Stimulated activated naive B cell treated with anti-CD40 and anti-IgM and Interleukin-4, amounts not matched to agents 10 μg/mL and 1 μg/mL and 100 μg/mL, for 72 hours (primary cell): ENCODE measurements around the gene HNRNPM.

ENCODE experiments used
- ATAC-seq, 2 donors: fragments of 150-1000 bp; cut with Tn5 transposase; replicated peaks; 2 replicates each; pipeline ENCODE4 v1.10.0; 2021; ENCODE audit warnings: moderate library complexity in 1 of 2
- DNase-seq: peaks from one replicate; pipeline ENCODE4 v3.0.0; 2021
- H3K27ac Mint-ChIP-seq: one replicate; pipeline ENCODE4 v1.8.0; 2022; ENCODE audit warnings: mild to moderate bottlenecking, mixed read lengths
- H3K27me3 Mint-ChIP-seq, 2 donors: one replicate each; pipeline ENCODE4 v1.8.0; 2022; ENCODE audit warnings: mixed read lengths in 2 of 2
- H3K36me3 Mint-ChIP-seq, 2 donors: one replicate each; pipeline ENCODE4 v1.8.0; 2022; ENCODE audit warnings: mixed read lengths in 2 of 2, mild to moderate bottlenecking in 1 of 2
- H3K4me1 Mint-ChIP-seq, 2 donors: one replicate each; pipeline ENCODE4 v1.8.0; 2022; ENCODE audit warnings: mixed read lengths in 2 of 2, mild to moderate bottlenecking in 1 of 2
- H3K4me3 Mint-ChIP-seq, 2 donors: one replicate each; pipeline ENCODE4 v1.8.0; 2022; ENCODE audit warnings: mild to moderate bottlenecking in 2 of 2, mixed read lengths in 2 of 2, moderate library complexity in 1 of 2
- H3K9me3 Mint-ChIP-seq, 2 donors: one replicate each; pipeline ENCODE4 v1.8.0; 2022; ENCODE audit warnings: mixed read lengths in 2 of 2, mild to moderate bottlenecking in 1 of 2

Gene HNRNPM

DNA sequence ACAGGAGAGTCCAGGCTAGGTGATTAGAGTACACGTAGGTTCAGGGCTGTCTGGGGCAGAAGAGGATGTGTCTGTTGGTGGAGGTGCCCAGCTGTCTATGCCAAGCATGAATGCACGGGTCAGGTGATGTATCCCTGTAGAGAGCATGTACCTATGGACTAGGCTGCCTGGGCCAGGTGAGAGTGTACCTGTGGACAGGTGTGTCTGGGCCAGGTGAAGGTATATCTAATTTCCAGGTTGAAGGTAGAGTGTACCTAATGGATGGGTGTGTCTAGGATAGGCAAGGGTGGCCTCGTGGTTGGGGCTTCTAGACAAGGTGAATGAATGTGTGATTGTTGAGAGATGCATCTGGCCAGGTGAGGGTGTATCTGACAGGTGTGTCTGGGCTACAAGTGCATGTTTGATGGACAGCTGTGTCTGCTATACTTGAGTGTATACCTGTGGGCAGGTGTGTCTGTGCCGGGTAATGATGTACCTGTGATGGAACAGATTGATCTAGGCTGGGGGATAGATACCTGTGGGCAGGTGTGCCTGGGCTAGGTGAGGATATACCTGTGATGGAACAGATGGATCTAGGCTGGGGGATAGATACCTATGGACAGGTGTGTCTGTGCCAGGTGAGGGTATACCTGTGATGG is 84.7 kb downstream of the HNRNPM start:
- Mint-ChIP-seq H3K4me3 (no peak overlapping the region), H3K9me3 (no peaks in the 10 kb centered on the region), H3K36me3 (peaks cover 32 to 50% of the 10 kb centered on the region in 2 donors), H3K27ac (no peak overlapping the region), H3K4me1 (no peaks in the 10 kb centered on the region), H3K27me3 (no peaks in the 10 kb centered on the region)
- ATAC-seq (no peak), DNase-seq (no peak)

DNA sequence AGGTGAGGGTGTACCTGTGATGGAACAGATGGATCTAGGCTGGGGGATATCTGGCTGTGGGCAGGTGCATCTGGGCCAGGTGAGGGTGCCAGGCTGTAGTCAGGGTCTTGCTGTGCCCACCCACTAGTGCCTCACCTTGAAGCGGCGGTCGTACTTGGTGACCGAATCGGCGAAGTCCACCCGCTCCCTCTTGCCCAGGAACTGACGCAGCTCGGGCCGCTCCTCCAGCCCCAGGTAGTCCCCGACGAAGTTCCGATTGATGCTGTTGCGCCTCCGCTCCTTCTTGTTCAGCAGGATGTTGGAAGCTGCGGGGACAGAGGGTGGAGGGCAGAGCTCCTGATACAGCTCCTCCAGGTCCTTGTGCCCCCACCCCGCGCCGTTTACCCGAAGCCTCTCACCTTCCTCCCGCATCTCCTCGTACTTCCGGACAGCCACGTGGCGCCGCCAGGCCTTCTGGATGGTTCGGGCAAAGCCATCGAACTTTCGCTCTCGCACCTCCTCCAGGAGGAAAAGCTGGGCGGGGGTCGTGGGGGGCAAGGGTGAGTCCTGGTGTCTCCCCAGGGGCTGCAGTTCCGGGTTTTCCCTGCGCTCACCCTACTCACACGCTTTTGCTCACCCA is 85.4 kb downstream of the HNRNPM start:
- H3K27ac Mint-ChIP-seq = no peak overlapping the region
- H3K4me3 Mint-ChIP-seq = no peak overlapping the region
- H3K36me3 Mint-ChIP-seq = peaks cover 32 to 47% of the 10 kb centered on the region in 2 donors

DNA sequence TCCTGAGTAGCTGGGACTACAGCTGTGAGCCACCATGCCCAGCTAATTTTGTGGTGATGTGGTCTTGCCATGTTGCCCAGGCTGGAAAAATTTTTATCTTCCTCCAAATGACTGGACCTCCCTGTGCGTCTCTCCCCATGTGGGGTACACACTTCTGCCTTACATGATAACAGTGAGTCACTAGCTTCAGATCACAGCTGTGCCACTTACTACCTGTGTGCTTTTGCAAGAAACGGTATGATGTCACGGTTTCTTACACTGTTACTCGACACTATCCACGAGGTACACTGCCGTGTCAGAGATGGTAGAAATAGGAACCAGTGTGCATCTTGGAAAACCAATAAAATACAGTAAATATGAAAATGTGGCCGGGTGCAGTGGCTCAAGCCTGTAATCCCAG is 86.7 kb downstream of the HNRNPM start:
- H3K27ac Mint-ChIP-seq = no peak overlapping the region
- ATAC-seq = no peak
- no peaks in the 10 kb centered on the region for H3K9me3 Mint-ChIP-seq
- no peak overlapping the region for H3K4me3 Mint-ChIP-seq
- no peaks in the 10 kb centered on the region for H3K4me1 Mint-ChIP-seq
- H3K36me3 Mint-ChIP-seq = peaks cover 43 to 54% of the 10 kb centered on the region in 2 donors
- DNase-seq = no peak
- H3K27me3 Mint-ChIP-seq = no peaks in the 10 kb centered on the region

More for the DNA sequence above, 85.4 kb downstream of the HNRNPM start:
- no peaks in the 10 kb centered on the region for H3K9me3 Mint-ChIP-seq
- no peaks in the 10 kb centered on the region for H3K27me3 Mint-ChIP-seq
- no peak for ATAC-seq
- no peak for DNase-seq
- no peaks in the 10 kb centered on the region for H3K4me1 Mint-ChIP-seq

DNA sequence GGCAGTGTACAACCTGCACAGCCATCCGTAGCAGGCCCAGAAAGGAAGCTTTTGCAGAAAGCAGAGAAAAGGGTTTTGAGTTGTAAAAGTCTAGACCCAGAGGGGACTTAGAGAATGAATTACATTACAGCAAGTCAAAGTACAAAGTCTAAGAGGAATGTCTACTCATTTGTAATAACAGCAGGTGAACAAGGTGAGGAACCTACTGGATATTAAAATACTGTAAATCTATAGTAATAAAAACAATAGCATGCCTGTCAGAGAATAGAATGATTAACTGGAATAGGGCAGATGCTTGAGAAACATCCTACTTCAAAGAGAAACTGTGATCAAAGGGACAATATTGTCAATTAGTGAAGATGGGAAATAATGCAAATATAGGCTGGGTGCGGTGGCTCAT is 87.5 kb downstream of the HNRNPM start:
- Mint-ChIP-seq H3K27me3 (no peaks in the 10 kb centered on the region), H3K4me1 (no peaks in the 10 kb centered on the region), H3K9me3 (no peaks in the 10 kb centered on the region), H3K36me3 (peaks cover 40 to 48% of the 10 kb centered on the region in 2 donors), H3K27ac (no peak overlapping the region), H3K4me3 (no peak overlapping the region)
- DNase-seq (no peak), ATAC-seq (no peak)

DNA sequence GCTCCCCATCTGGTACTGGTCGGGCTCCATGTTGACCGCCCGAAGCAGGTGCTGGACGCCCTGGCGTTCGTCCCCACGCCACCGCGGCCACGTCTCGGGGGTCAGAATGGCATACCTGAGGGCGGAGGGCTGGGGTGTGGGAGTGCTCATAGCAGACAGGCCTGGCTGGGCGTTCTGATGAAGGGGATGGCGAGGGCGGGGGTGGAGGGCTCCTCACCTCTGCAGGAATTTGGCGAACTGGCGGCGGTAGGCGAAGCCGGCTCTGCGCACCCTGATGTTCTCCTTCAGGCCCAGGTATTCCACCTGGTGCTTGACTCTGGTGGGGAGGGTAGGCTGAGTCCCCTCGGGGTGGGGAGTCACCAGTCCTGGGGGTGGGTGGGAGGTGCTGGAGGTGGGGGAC is 91.5 kb downstream of the HNRNPM start:
- Mint-ChIP-seq H3K36me3 (peaks cover 18 to 26% of the 10 kb centered on the region in 2 donors), H3K9me3 (no peaks in the 10 kb centered on the region), H3K4me1 (no peaks in the 10 kb centered on the region), H3K4me3 (no peak overlapping the region), H3K27me3 (no peaks in the 10 kb centered on the region), H3K27ac (no peak overlapping the region)
- no peak for DNase-seq
- no peak for ATAC-seq

DNA sequence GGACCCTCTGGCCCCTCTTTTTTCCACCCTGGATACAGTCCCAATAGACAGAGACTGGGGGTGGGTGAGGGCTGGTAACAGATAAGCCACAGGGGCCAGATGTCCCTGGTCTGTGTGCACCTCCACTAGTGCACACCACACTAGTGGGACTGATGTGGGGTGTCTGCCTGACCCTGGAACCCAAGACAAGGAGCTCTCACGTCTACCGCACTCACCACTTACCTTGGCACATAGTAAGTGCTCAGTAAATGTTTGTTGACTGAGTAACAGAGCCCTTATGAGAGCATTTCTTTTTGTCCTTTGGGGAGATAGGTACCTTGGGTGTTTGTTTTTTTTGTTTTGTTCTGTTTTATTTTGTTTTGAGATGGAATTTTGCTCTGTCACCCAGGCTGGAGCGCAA is 92.3 kb downstream of the HNRNPM start:
- Mint-ChIP-seq H3K4me3 (no peak overlapping the region), H3K9me3 (no peaks in the 10 kb centered on the region), H3K36me3 (peaks cover 20 to 26% of the 10 kb centered on the region in 2 donors), H3K27me3 (no peaks in the 10 kb centered on the region), H3K27ac (no peak overlapping the region), H3K4me1 (no peaks in the 10 kb centered on the region)
- no peak for DNase-seq
- no peak for ATAC-seq
